ENCODE results near the gene PIGC. TPM values are rescaled to one million over a fixed set of nuclear protein-coding genes. Genes with fewer than 3 reads are reported as not detected.

The PIGC gene
- total RNA-seq, 1 donor from 2014 or later: 25.6 TPM

DNA sequence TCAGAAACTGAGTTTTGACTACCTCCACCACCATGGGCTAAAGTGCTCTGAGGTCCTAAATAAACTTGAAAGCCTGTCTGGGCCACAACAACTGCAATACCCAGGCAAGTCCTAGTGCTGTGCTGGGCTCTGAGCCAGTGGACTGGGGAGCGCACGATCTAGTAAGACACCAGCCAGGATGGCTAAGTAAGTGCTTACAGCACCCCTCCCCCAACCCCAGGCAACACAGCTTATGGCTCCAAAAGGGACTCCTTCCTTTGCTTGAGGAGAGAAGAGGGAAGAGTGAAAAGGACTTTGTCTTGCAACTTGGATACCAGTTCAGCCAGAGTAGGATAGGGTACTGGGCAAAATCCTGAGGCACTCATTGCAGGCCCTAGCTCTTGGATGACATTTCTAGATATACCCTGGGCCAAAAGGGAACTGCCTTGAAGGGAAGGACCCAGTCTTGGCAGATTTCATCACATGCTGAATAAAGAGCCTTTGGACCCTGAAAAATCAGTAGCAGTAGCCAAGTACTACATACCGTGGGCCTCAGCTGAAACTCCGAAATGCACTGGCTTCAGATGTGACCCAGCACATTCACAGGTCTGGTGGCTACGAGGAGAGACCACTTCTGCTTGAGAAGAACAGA lies 21.8 kb downstream of the PIGC start:
- H3K4me3 ChIP-seq (ENCODE audit: low read length in 3 of 3): no peak overlapping the region
- H3K36me3 ChIP-seq (ENCODE audit: control insufficient read depth in 3 of 3, insufficient read depth in 3 of 3, low read length in 3 of 3): no peaks in the 10 kb centered on the region
- peaks cover 3 to 6% (median 5%) of the 10 kb centered on the region in 3 donors for H3K4me1 ChIP-seq (ENCODE audit: control insufficient read depth in 3 of 3, insufficient read depth in 3 of 3, low read length in 3 of 3)
- H3K9me3 ChIP-seq (ENCODE audit: control insufficient read depth in 3 of 3, low read length in 3 of 3): no peaks in the 10 kb centered on the region
- no peak overlapping the region for H3K9ac ChIP-seq (ENCODE audit: low read depth in 1 of 3, low read length in 3 of 3)
- no peak overlapping the region for H3K27ac ChIP-seq (ENCODE audit: low read depth, low read length)
- H3K27me3 ChIP-seq (ENCODE audit: control insufficient read depth in 3 of 3, insufficient read depth in 3 of 3, low read length in 3 of 3): no peaks in the 10 kb centered on the region

DNA sequence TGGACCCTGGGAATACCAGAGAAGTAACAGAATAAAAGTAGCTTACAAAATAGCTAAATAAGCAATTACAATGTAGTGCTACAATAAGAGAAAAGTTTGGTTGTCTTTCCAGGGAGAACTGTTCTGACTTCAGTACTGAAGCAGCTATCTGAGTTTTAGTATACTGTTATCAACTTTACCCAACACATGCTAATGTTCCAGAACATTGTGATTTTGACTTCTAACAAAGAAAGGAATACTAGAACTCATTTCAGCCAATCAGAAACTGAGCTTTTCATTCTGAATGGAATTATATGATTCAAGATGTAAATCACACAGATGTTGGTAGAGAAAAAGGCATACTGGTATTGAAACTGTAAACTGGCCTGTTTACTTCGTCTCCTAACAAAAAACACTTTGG lies 23.5 kb downstream of the PIGC start, which contains the start of gene C1orf105:
C1orf105 (plus strand) TSS at position 301 of the 400 bp plus-strand sequence. CDS start 201 bp downstream, outside the sequence.
- Histone ChIP-seq H3K27me3 (ENCODE audit: control insufficient read depth in 3 of 3, insufficient read depth in 3 of 3, low read length in 3 of 3) (no peaks in the 10 kb centered on the region), H3K9ac (ENCODE audit: low read depth in 1 of 3, low read length in 3 of 3) (no peak within 1 kb of the TSS), H3K36me3 (ENCODE audit: control insufficient read depth in 3 of 3, insufficient read depth in 3 of 3, low read length in 3 of 3) (no peaks in the 10 kb centered on the region), H3K4me1 (ENCODE audit: control insufficient read depth in 3 of 3, insufficient read depth in 3 of 3, low read length in 3 of 3) (peaks cover 3 to 6% (median 5%) of the 10 kb centered on the region in 3 donors), H3K9me3 (ENCODE audit: control insufficient read depth in 3 of 3, low read length in 3 of 3) (no peaks in the 10 kb centered on the region), H3K27ac (ENCODE audit: low read depth, low read length) (no peak within 1 kb of the TSS), H3K4me3 (ENCODE audit: low read length in 3 of 3) (no peak within 1 kb of the TSS)

DNA sequence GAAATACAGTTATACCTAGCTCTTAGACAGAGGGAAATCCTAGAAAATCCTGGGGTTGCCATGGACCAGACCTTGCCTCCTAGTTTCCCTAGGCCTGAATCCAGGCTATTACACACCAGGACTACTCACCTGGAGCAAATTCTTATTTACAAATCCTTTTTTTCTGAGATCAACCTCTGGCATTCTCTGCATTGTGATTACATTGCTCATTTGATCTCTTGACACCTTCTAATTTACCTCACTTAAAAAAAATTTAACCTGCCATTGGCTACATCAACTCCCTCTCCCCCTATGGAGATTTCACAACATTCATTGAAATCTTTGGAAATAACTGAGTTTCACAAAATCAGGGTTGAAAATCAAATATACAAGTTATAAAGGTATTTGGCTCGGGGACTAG lies 26.3 kb downstream of the PIGC start:
- peaks cover 2 to 6% (median 5%) of the 10 kb centered on the region in 3 donors for H3K4me1 ChIP-seq (ENCODE audit: control insufficient read depth in 3 of 3, insufficient read depth in 3 of 3, low read length in 3 of 3)
- no peak overlapping the region for H3K27ac ChIP-seq (ENCODE audit: low read depth, low read length)
- H3K9ac ChIP-seq (ENCODE audit: low read depth in 1 of 3, low read length in 3 of 3): no peak overlapping the region
- H3K4me3 ChIP-seq (ENCODE audit: low read length in 3 of 3): no peak overlapping the region
- no peaks in the 10 kb centered on the region for H3K27me3 ChIP-seq (ENCODE audit: control insufficient read depth in 3 of 3, insufficient read depth in 3 of 3, low read length in 3 of 3)
- H3K9me3 ChIP-seq (ENCODE audit: control insufficient read depth in 3 of 3, low read length in 3 of 3): no peaks in the 10 kb centered on the region
- H3K36me3 ChIP-seq (ENCODE audit: control insufficient read depth in 3 of 3, insufficient read depth in 3 of 3, low read length in 3 of 3): no peaks in the 10 kb centered on the region

- Histone ChIP-seq H3K4me3 (ENCODE audit: low read length in 3 of 3) (no peak overlapping the region), H3K27me3 (ENCODE audit: control insufficient read depth in 3 of 3, insufficient read depth in 3 of 3, low read length in 3 of 3) (no peaks in the 10 kb centered on the region), H3K9me3 (ENCODE audit: control insufficient read depth in 3 of 3, low read length in 3 of 3) (no peaks in the 10 kb centered on the region), H3K9ac (ENCODE audit: low read depth in 1 of 3, low read length in 3 of 3) (no peak overlapping the region), H3K36me3 (ENCODE audit: control insufficient read depth in 3 of 3, insufficient read depth in 3 of 3, low read length in 3 of 3) (no peaks in the 10 kb centered on the region), H3K27ac (ENCODE audit: low read depth, low read length) (no peak overlapping the region), H3K4me1 (ENCODE audit: control insufficient read depth in 3 of 3, insufficient read depth in 3 of 3, low read length in 3 of 3) (peaks cover 0 to under 1% (median 0%) of the 10 kb centered on the region in 3 donors)
These were observed 27.3 kb downstream of the PIGC start for GRCh38 chr1:172416496-172417035.

- H3K36me3 ChIP-seq (ENCODE audit: control insufficient read depth in 3 of 3, insufficient read depth in 3 of 3, low read length in 3 of 3): no peaks in the 10 kb centered on the region
- H3K27me3 ChIP-seq (ENCODE audit: control insufficient read depth in 3 of 3, insufficient read depth in 3 of 3, low read length in 3 of 3): no peaks in the 10 kb centered on the region
- peaks cover 0 to 3% (median 0%) of the 10 kb centered on the region in 3 donors for H3K4me1 ChIP-seq (ENCODE audit: control insufficient read depth in 3 of 3, insufficient read depth in 3 of 3, low read length in 3 of 3)
These were observed 29.5 kb downstream of the PIGC start for GRCh38 chr1:172414331-172414730.

DNA sequence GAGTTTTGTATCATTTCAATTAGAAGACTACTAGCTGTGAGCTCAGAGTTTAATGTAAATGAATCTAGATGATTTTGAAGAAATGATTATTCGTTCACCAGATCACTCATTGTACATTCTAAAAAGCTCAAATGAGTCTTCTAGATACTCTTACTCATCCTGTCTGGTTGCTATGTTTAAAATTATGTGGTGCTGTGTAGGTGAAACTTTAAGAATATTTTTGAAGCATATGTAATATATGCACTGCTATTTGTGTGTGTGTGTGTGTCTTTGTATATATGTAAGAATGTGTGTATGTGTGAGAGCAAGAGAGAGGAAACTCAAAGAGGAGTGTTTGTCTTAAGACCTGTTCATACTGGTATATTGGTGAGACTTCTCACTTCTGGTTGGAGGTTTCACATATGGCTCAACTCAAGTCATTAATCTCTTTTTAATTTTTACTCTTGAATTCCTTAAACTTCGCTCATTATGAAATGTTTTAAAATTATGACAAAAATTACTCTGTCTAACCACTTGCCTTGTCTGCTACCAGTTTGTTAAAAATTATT lies 32.0 kb downstream of the PIGC start:
- no peaks in the 10 kb centered on the region for H3K27me3 ChIP-seq (ENCODE audit: control insufficient read depth in 3 of 3, insufficient read depth in 3 of 3, low read length in 3 of 3)
- H3K9ac ChIP-seq (ENCODE audit: low read depth in 1 of 3, low read length in 3 of 3): no peak overlapping the region
- peaks cover 0 to 3% (median 0%) of the 10 kb centered on the region in 3 donors for H3K4me1 ChIP-seq (ENCODE audit: control insufficient read depth in 3 of 3, insufficient read depth in 3 of 3, low read length in 3 of 3)
- H3K27ac ChIP-seq (ENCODE audit: low read depth, low read length): no peak overlapping the region
- H3K9me3 ChIP-seq (ENCODE audit: control insufficient read depth in 3 of 3, low read length in 3 of 3): no peaks in the 10 kb centered on the region
- no peaks in the 10 kb centered on the region for H3K36me3 ChIP-seq (ENCODE audit: control insufficient read depth in 3 of 3, insufficient read depth in 3 of 3, low read length in 3 of 3)
- H3K4me3 ChIP-seq (ENCODE audit: low read length in 3 of 3): no peak overlapping the region

More at GRCh38 chr1:172414331-172414730, 29.5 kb downstream of the PIGC start:
- Histone ChIP-seq H3K9ac (ENCODE audit: low read depth in 1 of 3, low read length in 3 of 3) (no peak overlapping the region), H3K4me3 (ENCODE audit: low read length in 3 of 3) (no peak overlapping the region), H3K27ac (ENCODE audit: low read depth, low read length) (no peak overlapping the region), H3K9me3 (ENCODE audit: control insufficient read depth in 3 of 3, low read length in 3 of 3) (no peaks in the 10 kb centered on the region)

GRCh38 chr1:172410027-172410426 lies 33.8 kb downstream of the PIGC start:
- H3K27ac ChIP-seq (ENCODE audit: low read depth, low read length): no peak overlapping the region

DNA sequence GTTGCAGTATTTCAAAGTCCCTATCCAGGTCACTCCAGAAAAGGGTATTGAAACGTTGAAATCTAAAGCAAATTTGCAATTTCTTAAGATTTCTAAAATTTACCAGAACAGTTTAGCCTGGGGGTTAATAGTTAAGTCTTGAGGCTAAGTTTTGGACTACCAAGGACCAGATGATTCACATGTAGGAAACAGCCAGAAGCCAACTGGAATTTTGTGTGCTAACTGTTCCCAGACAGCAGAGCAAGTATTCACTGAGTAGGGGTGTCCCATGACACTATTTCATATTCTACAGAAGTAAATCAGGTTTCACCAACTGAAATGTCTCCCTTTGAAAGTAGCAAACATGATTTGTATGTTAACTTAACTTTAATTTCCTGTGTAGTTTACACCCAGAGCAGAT lies 34.9 kb downstream of the PIGC start:
- Histone ChIP-seq H3K9me3 (ENCODE audit: control insufficient read depth in 3 of 3, low read length in 3 of 3) (no peaks in the 10 kb centered on the region), H3K36me3 (ENCODE audit: control insufficient read depth in 3 of 3, insufficient read depth in 3 of 3, low read length in 3 of 3) (no peaks in the 10 kb centered on the region), H3K9ac (ENCODE audit: low read depth in 1 of 3, low read length in 3 of 3) (no peak overlapping the region), H3K4me1 (ENCODE audit: control insufficient read depth in 3 of 3, insufficient read depth in 3 of 3, low read length in 3 of 3) (peaks cover 0 to 3% (median 0%) of the 10 kb centered on the region in 3 donors), H3K27ac (ENCODE audit: low read depth, low read length) (no peak overlapping the region), H3K27me3 (ENCODE audit: control insufficient read depth in 3 of 3, insufficient read depth in 3 of 3, low read length in 3 of 3) (no peaks in the 10 kb centered on the region), H3K4me3 (ENCODE audit: low read length in 3 of 3) (no peak overlapping the region)

More at GRCh38 chr1:172410027-172410426, 33.8 kb downstream of the PIGC start:
- H3K9ac ChIP-seq (ENCODE audit: low read depth in 1 of 3, low read length in 3 of 3): no peak overlapping the region
- H3K9me3 ChIP-seq (ENCODE audit: control insufficient read depth in 3 of 3, low read length in 3 of 3): no peaks in the 10 kb centered on the region
- peaks cover 0 to 3% (median 0%) of the 10 kb centered on the region in 3 donors for H3K4me1 ChIP-seq (ENCODE audit: control insufficient read depth in 3 of 3, insufficient read depth in 3 of 3, low read length in 3 of 3)
- H3K4me3 ChIP-seq (ENCODE audit: low read length in 3 of 3): no peak overlapping the region
- H3K27me3 ChIP-seq (ENCODE audit: control insufficient read depth in 3 of 3, insufficient read depth in 3 of 3, low read length in 3 of 3): no peaks in the 10 kb centered on the region
- no peaks in the 10 kb centered on the region for H3K36me3 ChIP-seq (ENCODE audit: control insufficient read depth in 3 of 3, insufficient read depth in 3 of 3, low read length in 3 of 3)

- Histone ChIP-seq H3K4me3 (ENCODE audit: low read length in 3 of 3) (no peak overlapping the region), H3K27me3 (ENCODE audit: control insufficient read depth in 3 of 3, insufficient read depth in 3 of 3, low read length in 3 of 3) (no peaks in the 10 kb centered on the region), H3K9ac (ENCODE audit: low read depth in 1 of 3, low read length in 3 of 3) (no peak overlapping the region), H3K4me1 (ENCODE audit: control insufficient read depth in 3 of 3, insufficient read depth in 3 of 3, low read length in 3 of 3) (peaks cover 0 to 3% (median 0%) of the 10 kb centered on the region in 3 donors), H3K9me3 (ENCODE audit: control insufficient read depth in 3 of 3, low read length in 3 of 3) (no peaks in the 10 kb centered on the region), H3K27ac (ENCODE audit: low read depth, low read length) (no peak overlapping the region), H3K36me3 (ENCODE audit: control insufficient read depth in 3 of 3, insufficient read depth in 3 of 3, low read length in 3 of 3) (no peaks in the 10 kb centered on the region)
These were observed 36.9 kb downstream of the PIGC start for GRCh38 chr1:172406968-172407367.

GRCh38 chr1:172405912-172406311 lies 38.0 kb downstream of the PIGC start:
- H3K9ac ChIP-seq (ENCODE audit: low read depth in 1 of 3, low read length in 3 of 3): no peak overlapping the region
- H3K4me3 ChIP-seq (ENCODE audit: low read length in 3 of 3): no peak overlapping the region
- no peaks in the 10 kb centered on the region for H3K36me3 ChIP-seq (ENCODE audit: control insufficient read depth in 3 of 3, insufficient read depth in 3 of 3, low read length in 3 of 3)
- H3K4me1 ChIP-seq (ENCODE audit: control insufficient read depth in 3 of 3, insufficient read depth in 3 of 3, low read length in 3 of 3): peaks cover 0 to 3% (median 0%) of the 10 kb centered on the region in 3 donors
- no peak overlapping the region for H3K27ac ChIP-seq (ENCODE audit: low read depth, low read length)
- H3K27me3 ChIP-seq (ENCODE audit: control insufficient read depth in 3 of 3, insufficient read depth in 3 of 3, low read length in 3 of 3): no peaks in the 10 kb centered on the region
- H3K9me3 ChIP-seq (ENCODE audit: control insufficient read depth in 3 of 3, low read length in 3 of 3): no peaks in the 10 kb centered on the region
